PC-3 (cell line): ENCODE results near the gene STARD7. TPM values are rescaled to one million over a fixed set of nuclear protein-coding genes. Genes with fewer than 3 reads are reported as not detected.

Source experiments
- ATAC-seq: fragments of 200-7000 bp; cut with Tn5 transposase; 2 replicates; pipeline ENCODE4 v1.9.1; 2020; ENCODE audit warnings: mild to moderate bottlenecking, moderate library complexity
- BruUV-seq: library from RNA; stranded (reverse); fragments of 400-500 nt; replicated peaks from 2 replicates; lab custom pipeline; 2021; lab: Mats Ljungman, UMichigan
- CTCF ChIA-PET: fragments of 300-600 bp; sonication (Branson Sonifier 250); formaldehyde crosslinking; loops from one replicate; lab custom pipeline; 2022; ENCODE audit warnings: antibody characterized with exemption; lab: Charles Lee
- POLR2A ChIA-PET: fragments of 300-600 bp; sonication (Branson Sonifier 250); formaldehyde crosslinking; loops from one replicate; lab custom pipeline; 2022; ENCODE audit warnings: antibody characterized with exemption; ENCODE audit not compliant: unreplicated experiment; lab: Charles Lee
- DNase-seq: peaks from one replicate; pipeline ENCODE4 v3.0.0-alpha.2; 2015
- H2AFZ ChIP-seq: fragments of 300-600 bp; sonication (generic); 2 replicates; pipeline ENCODE4 v1.6.0; 2016; ENCODE audit warnings: antibody characterized with exemption, low read length
- H3F3A ChIP-seq: fragments of 300-600 bp; sonication (generic); one replicate; pipeline ENCODE4 v1.6.0; 2017; ENCODE audit warnings: antibody characterized with exemption, low read length, control low read depth, mild to moderate bottlenecking; ENCODE audit not compliant: unreplicated experiment
- H3K27ac ChIP-seq: fragments of 300-600 bp; sonication (generic); 2 replicates; pipeline ENCODE4 v1.5.1; 2016; ENCODE audit warnings: mild to moderate bottlenecking, low read length
- H3K27me3 ChIP-seq: fragments of 300-600 bp; sonication (generic); 2 replicates; pipeline ENCODE4 v1.6.1; 2016; ENCODE audit warnings: low read length, mixed read lengths
- H3K36me3 ChIP-seq: fragments of 300-600 bp; sonication (generic); 2 replicates; pipeline ENCODE4 v1.6.1; 2016; ENCODE audit warnings: low read depth, mixed run types, low read length, mixed read lengths
- H3K4me1 ChIP-seq: fragments of 300-600 bp; sonication (generic); 2 replicates; pipeline ENCODE4 v1.5.1; 2016; ENCODE audit warnings: low read length; ENCODE audit not compliant: insufficient read depth
- H3K4me2 ChIP-seq: fragments of 300-600 bp; sonication (generic); 2 replicates; pipeline ENCODE4 v1.6.0; 2016; ENCODE audit warnings: low read length
- H3K4me3 ChIP-seq: fragments of 300-600 bp; sonication (generic); 2 replicates; pipeline ENCODE4 v1.5.1; 2016; ENCODE audit warnings: mild to moderate bottlenecking, low read length, mixed read lengths
- H3K79me2 ChIP-seq: fragments of 300-600 bp; sonication (generic); 2 replicates; pipeline ENCODE4 v1.6.1; 2017; ENCODE audit warnings: low read length, mixed read lengths
- H3K9ac ChIP-seq: fragments of 300-600 bp; sonication (generic); 2 replicates; pipeline ENCODE4 v1.6.0; 2016; ENCODE audit warnings: mild to moderate bottlenecking, low read length
- H3K9me2 ChIP-seq: fragments of 300-600 bp; sonication (generic); replicated peaks from 2 replicates; pipeline ENCODE4 v1.6.1; 2016; ENCODE audit warnings: mixed run types, low read length, mixed read lengths
- H3K9me3 ChIP-seq: fragments of 300-600 bp; sonication (generic); 2 replicates; pipeline ENCODE4 v1.6.1; 2016; ENCODE audit warnings: low read length, mixed read lengths
- H4K20me1 ChIP-seq: fragments of 300-600 bp; sonication (generic); 2 replicates; pipeline ENCODE4 v1.6.1; 2016; ENCODE audit warnings: low read length, mixed read lengths
- CTCF ChIP-seq: fragments of 300-600 bp; sonication (generic); conservative IDR thresholded peaks from 2 replicates; pipeline ENCODE4 v1.5.1; 2017; ENCODE audit warnings: antibody characterized with exemption, low read depth, mild to moderate bottlenecking, low read length
- EZH2 ChIP-seq: fragments of 300-600 bp; sonication (generic); IDR thresholded peaks from one replicate; pipeline ENCODE4 v1.6.1; 2017; ENCODE audit warnings: antibody characterized with exemption, mild to moderate bottlenecking, low read length; ENCODE audit not compliant: unreplicated experiment
- EZH2phosphoT487 ChIP-seq: fragments of 300-600 bp; sonication (generic); IDR thresholded peaks from 2 replicates; pipeline ENCODE4 v1.6.1; 2018; ENCODE audit warnings: mild to moderate bottlenecking, antibody characterized with exemption, low read length, borderline replicate concordance
- intact Hi-C: fragments of 100-400 bp; cut with micrococcal nuclease; formaldehyde crosslinking; loops from 2 replicates; pipeline ENCODE4 v1.9.0; 2023
- total RNA-seq: library from RNA; depleted of rRNA; stranded (reverse); fragments of >200 nt; gene quantifications from 2 replicates; pipeline ENCODE4 v1.2.3, GENCODE V29; 2014

The STARD7 gene
- total RNA-seq, 1 experiment from 2014 or later: 169 TPM

- no peak for DNase-seq
- TF ChIP-seq EZH2: no peak
- TF ChIP-seq CTCF: no peak
- no peak for TF ChIP-seq EZH2phosphoT487
- Histone ChIP-seq H3K9ac (no peak overlapping the region), H3K4me1 (no peaks in the 10 kb centered on the region), H3K27me3 (no peaks in the 10 kb centered on the region), H3K4me2 (no peak overlapping the region), H2AFZ (no peak overlapping the region), H3K27ac (no peak overlapping the region), H3K4me3 (no peak overlapping the region), H3K9me3 (no peaks in the 10 kb centered on the region), H3K36me3 (peaks cover 71% of the 10 kb centered on the region), H3K9me2 (no peaks in the 10 kb centered on the region), H3F3A (no peaks in the 10 kb centered on the region), H3K79me2 (peaks cover 21% of the 10 kb centered on the region), H4K20me1 (0 out of 2 replicates have a peak, but pooled peaks cover 12% of the 10 kb centered on the region)
- ChIA-PET CTCF (no interaction called here), POLR2A (interaction anchor here (0.7 kb wide), 1 partner anchor 44 kb away, joined by 7 read pairs; no protein-coding TSS in a partner anchor)
- no peak for ATAC-seq
- BruUV-seq: no TSS peak
- intact Hi-C loops: no loop called here
These were observed 19.7 kb downstream of the STARD7 start for GRCh38 chr2:96188821-96189526.

GRCh38 chr2:96186562-96186961 is 22.1 kb downstream of the STARD7 start:
- H2AFZ ChIP-seq: no peak overlapping the region
- ATAC-seq (no peak), DNase-seq (no peak)
- H3K4me2 ChIP-seq: no peak overlapping the region
- H3K27me3 ChIP-seq: no peaks in the 10 kb centered on the region
- no peak overlapping the region for H3K9ac ChIP-seq
- no peaks in the 10 kb centered on the region for H3K9me3 ChIP-seq
- BruUV-seq: no TSS peak
- 0 out of 2 replicates have a peak, but pooled peaks cover 3% of the 10 kb centered on the region for H3K79me2 ChIP-seq
- TF ChIP-seq CTCF: no peak
- no peak for TF ChIP-seq EZH2phosphoT487
- TF ChIP-seq EZH2: no peak
- ChIA-PET CTCF (no interaction called here), POLR2A (no interaction called here)
- peaks cover 3% of the 10 kb centered on the region for H3F3A ChIP-seq
- H3K36me3 ChIP-seq: peaks cover 48% of the 10 kb centered on the region
- H3K9me2 ChIP-seq: no peaks in the 10 kb centered on the region
- H3K27ac ChIP-seq: no peak overlapping the region
- H4K20me1 ChIP-seq: 0 out of 2 replicates have a peak, but pooled peaks cover 3% of the 10 kb centered on the region
- no peak overlapping the region for H3K4me3 ChIP-seq
- intact Hi-C loops: no loop called here
- no peaks in the 10 kb centered on the region for H3K4me1 ChIP-seq

GRCh38 chr2:96185516-96185915 is 23.1 kb downstream of the STARD7 start:
- CTCF ChIA-PET: no interaction called here
- H3F3A ChIP-seq: peaks cover 3% of the 10 kb centered on the region
- no peak overlapping the region for H3K4me3 ChIP-seq
- H3K9me2 ChIP-seq: no peaks in the 10 kb centered on the region
- no peaks in the 10 kb centered on the region for H3K9me3 ChIP-seq
- H3K27me3 ChIP-seq: no peaks in the 10 kb centered on the region
- no peak overlapping the region for H3K27ac ChIP-seq
- no peak overlapping the region for H3K9ac ChIP-seq
- intact Hi-C loops: no loop called here
- no peaks in the 10 kb centered on the region for H3K79me2 ChIP-seq
- no peaks in the 10 kb centered on the region for H3K4me1 ChIP-seq
- DNase-seq (no peak), ATAC-seq (no peak)
- no peak overlapping the region for H2AFZ ChIP-seq
- no peak for TF ChIP-seq EZH2phosphoT487
- no peak for TF ChIP-seq EZH2
- no peak for TF ChIP-seq CTCF
- H3K36me3 ChIP-seq: peaks cover 40% of the 10 kb centered on the region
- no TSS peak for BruUV-seq
- H3K4me2 ChIP-seq: no peak overlapping the region
- no peaks in the 10 kb centered on the region for H4K20me1 ChIP-seq
- POLR2A ChIA-PET: no interaction called here
